HG02840 (cell line): ENCODE measurements around the gene SYNGR3.
"Not testable (repeated sequence)": the region's sequence is repeated elsewhere in the genome, so short reads cannot be mapped to it uniquely, and the experiment has no call there.

Source experiments
- ATAC-seq: cut with Tn5 transposase; IDR thresholded peaks from one replicate; pipeline ENCODE4 v1.9.1; 2021; ENCODE audit warnings: mild to moderate bottlenecking, moderate library complexity, moderate number of reproducible peaks; ENCODE audit not compliant: unreplicated experiment, low FRiP score

Gene SYNGR3

GRCh38 chr16:1989209-1990100, at the start of gene SYNGR3:
Gene SYNGR3 (plus strand): TSS chr16:1989970. CDS start chr16:1990103, 133 bp downstream.
- ATAC-seq, result no peak

GRCh38 chr16:1940273-1941161, 49.3 kb upstream of the SYNGR3 start:
- no peak for ATAC-seq

- no peak for ATAC-seq
These were observed 48.4 kb upstream of the SYNGR3 start for GRCh38 chr16:1941162-1942046.

GRCh38 chr16:1942047-1942809, 47.5 kb upstream of the SYNGR3 start:
- ATAC-seq, result no peak

- peak; percentile 89 for ATAC-seq
These were observed 46.7 kb upstream of the SYNGR3 start, which contains the start of gene MSRB1 for GRCh38 chr16:1942810-1943726. Gene MSRB1 (minus strand): TSS chr16:1943199. CDS start chr16:1943156, 43 bp downstream.

- no peak for ATAC-seq
These were observed 45.1 kb upstream of the SYNGR3 start for GRCh38 chr16:1944612-1945199.

- no peak for ATAC-seq
These were observed 44.0 kb upstream of the SYNGR3 start for GRCh38 chr16:1945559-1946391.

GRCh38 chr16:1946495-1947368, 43.0 kb upstream of the SYNGR3 start:
- no peak for ATAC-seq

- ATAC-seq, result no peak
These were observed 42.5 kb upstream of the SYNGR3 start for GRCh38 chr16:1947369-1947670.

- ATAC-seq, result no peak
These were observed 40.3 kb upstream of the SYNGR3 start for GRCh38 chr16:1949507-1949906.

- ATAC-seq, result no peak
These were observed 39.7 kb upstream of the SYNGR3 start for GRCh38 chr16:1950047-1950446.

- ATAC-seq, result no peak
These were observed 39.2 kb upstream of the SYNGR3 start for GRCh38 chr16:1950559-1950958.

GRCh38 chr16:1953734-1954133, 36.0 kb upstream of the SYNGR3 start:
- no peak for ATAC-seq

- not testable (repeated sequence) for ATAC-seq
These were observed 32.2 kb upstream of the SYNGR3 start for GRCh38 chr16:1957434-1958142.

- ATAC-seq, result not testable (repeated sequence)
These were observed 31.7 kb upstream of the SYNGR3 start for GRCh38 chr16:1958143-1958491.

GRCh38 chr16:1958715-1959268, 31.0 kb upstream of the SYNGR3 start:
- peak; percentile 5 for ATAC-seq
